Stomach (tissue), 4 donors: Measurements from ENCODE around the gene VPS39.

Experiments used
- EP300 ChIP-seq: sonication (generic); formaldehyde crosslinking; IDR thresholded peaks from one replicate; pipeline ENCODE4 v1.6.1; 2017; ENCODE audit warnings: antibody characterized with exemption
- POLR2AphosphoS5 ChIP-seq, 3 donors: sonication (generic); formaldehyde crosslinking; IDR thresholded peaks; one replicate each; pipeline ENCODE4 v1.6.1; 2016; ENCODE audit warnings: antibody characterized with exemption in 3 of 3
- TF ChIP-seq, protein P1 (sequence below), 7 experiments: fragments of 450-650 bp in 4 of 7; fragments of 200-600 bp in 3 of 7; sonication (generic) in 3 of 7; IDR thresholded peaks; one replicate each; pipeline ENCODE4 v1.5.1; 2016 to 2019; ENCODE audit warnings: antibody characterized with exemption in 7 of 7, control low read depth in 2 of 7, mild to moderate bottlenecking in 1 of 7

DNA sequence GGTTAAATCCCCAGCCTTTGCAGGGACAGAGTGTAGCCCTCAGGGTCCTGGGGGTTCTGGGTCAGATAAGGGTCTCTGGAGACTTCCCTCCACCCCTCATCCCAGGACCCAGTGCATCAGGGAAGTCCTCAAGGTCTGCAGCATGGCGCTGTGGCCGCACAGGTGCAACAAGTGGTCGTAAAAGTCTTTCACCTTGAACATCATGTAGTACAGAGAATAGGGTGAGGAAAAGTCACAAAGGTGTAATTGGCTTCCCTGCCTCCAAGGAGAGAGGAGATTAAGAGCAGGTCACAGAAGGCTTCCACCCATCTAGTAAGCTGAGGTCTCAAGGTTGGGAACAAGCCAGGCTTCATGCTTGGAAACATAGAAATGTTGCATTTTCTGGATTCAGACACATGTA, 84.6 kb downstream of the VPS39 start:
- TF ChIP-seq, protein P1, sequence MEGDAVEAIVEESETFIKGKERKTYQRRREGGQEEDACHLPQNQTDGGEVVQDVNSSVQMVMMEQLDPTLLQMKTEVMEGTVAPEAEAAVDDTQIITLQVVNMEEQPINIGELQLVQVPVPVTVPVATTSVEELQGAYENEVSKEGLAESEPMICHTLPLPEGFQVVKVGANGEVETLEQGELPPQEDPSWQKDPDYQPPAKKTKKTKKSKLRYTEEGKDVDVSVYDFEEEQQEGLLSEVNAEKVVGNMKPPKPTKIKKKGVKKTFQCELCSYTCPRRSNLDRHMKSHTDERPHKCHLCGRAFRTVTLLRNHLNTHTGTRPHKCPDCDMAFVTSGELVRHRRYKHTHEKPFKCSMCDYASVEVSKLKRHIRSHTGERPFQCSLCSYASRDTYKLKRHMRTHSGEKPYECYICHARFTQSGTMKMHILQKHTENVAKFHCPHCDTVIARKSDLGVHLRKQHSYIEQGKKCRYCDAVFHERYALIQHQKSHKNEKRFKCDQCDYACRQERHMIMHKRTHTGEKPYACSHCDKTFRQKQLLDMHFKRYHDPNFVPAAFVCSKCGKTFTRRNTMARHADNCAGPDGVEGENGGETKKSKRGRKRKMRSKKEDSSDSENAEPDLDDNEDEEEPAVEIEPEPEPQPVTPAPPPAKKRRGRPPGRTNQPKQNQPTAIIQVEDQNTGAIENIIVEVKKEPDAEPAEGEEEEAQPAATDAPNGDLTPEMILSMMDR (IDR thresholded peaks at IDR 0.05) = no peak
- TF ChIP-seq POLR2AphosphoS5 (IDR thresholded peaks at IDR 0.05) (no peak), EP300 (no peak)
